Stimulated activated CD4-positive, alpha-beta T cell treated with anti-CD3 and anti-CD28 coated beads, Interleukin-12 subunit alpha, Interleukin-12 subunit beta, amount 100 ng/mL, for 24 hours (primary cell): Measurements from ENCODE around the gene MALSU1.

Experiments
- DNase-seq, 2 experiments: peaks; one replicate each; pipeline ENCODE4 v3.0.0-alpha.2; 2020; ENCODE audit warnings: low read depth in 2 of 2

Gene MALSU1

GRCh38 chr7:23335136-23335535, 36.0 kb downstream of the MALSU1 start:
- no peak for DNase-seq

GRCh38 chr7:23335621-23336020, 36.5 kb downstream of the MALSU1 start:
- no peak for DNase-seq

- no peak for DNase-seq
These were observed 36.9 kb downstream of the MALSU1 start for GRCh38 chr7:23336086-23336485.

GRCh38 chr7:23336799-23337283, 37.7 kb downstream of the MALSU1 start:
- no peak for DNase-seq

- DNase-seq = no peak
These were observed 38.2 kb downstream of the MALSU1 start for GRCh38 chr7:23337374-23337773.

GRCh38 chr7:23338439-23338838, 39.3 kb downstream of the MALSU1 start:
- no peak for DNase-seq

GRCh38 chr7:23338863-23339262, 39.7 kb downstream of the MALSU1 start:
- DNase-seq = no peak

- no peak for DNase-seq
These were observed 42.9 kb downstream of the MALSU1 start for GRCh38 chr7:23341846-23342598.

- DNase-seq = no peak
These were observed 44.0 kb downstream of the MALSU1 start for GRCh38 chr7:23343102-23343501.

GRCh38 chr7:23343806-23344475, 44.8 kb downstream of the MALSU1 start:
- DNase-seq = no peak

- DNase-seq = no peak
These were observed 46.5 kb downstream of the MALSU1 start for GRCh38 chr7:23345601-23346000.

- no peak for DNase-seq
These were observed 47.2 kb downstream of the MALSU1 start for GRCh38 chr7:23346316-23346715.

GRCh38 chr7:23347033-23347681, 48.0 kb downstream of the MALSU1 start:
- no peak for DNase-seq

- DNase-seq = no peak
These were observed 48.6 kb downstream of the MALSU1 start for GRCh38 chr7:23347682-23348180.

- DNase-seq = no peak
These were observed 50.5 kb downstream of the MALSU1 start for GRCh38 chr7:23349484-23350157.

- no peak for DNase-seq
These were observed 51.3 kb downstream of the MALSU1 start for GRCh38 chr7:23350466-23350865.

- no peak for DNase-seq
These were observed 54.0 kb downstream of the MALSU1 start for GRCh38 chr7:23353172-23353571.

GRCh38 chr7:23356168-23356567, 57.0 kb downstream of the MALSU1 start:
- DNase-seq = no peak

- DNase-seq = no peak
These were observed 57.6 kb downstream of the MALSU1 start for GRCh38 chr7:23356726-23357125.

- no peak for DNase-seq
These were observed 58.3 kb downstream of the MALSU1 start for GRCh38 chr7:23357190-23358093.

- DNase-seq = no peak
These were observed 59.1 kb downstream of the MALSU1 start for GRCh38 chr7:23358152-23358674.
